Immature natural killer cell (primary cell): ENCODE measurements around the gene FBXO21. TPM values are rescaled to one million over a fixed set of nuclear protein-coding genes. Genes with fewer than 3 reads are reported as not detected.
"Not testable (repeated sequence)": the region's sequence is repeated elsewhere in the genome, so short reads cannot be mapped to it uniquely, and the experiment has no call there.

ENCODE experiments used
- DNase-seq, 3 donors: peaks; one replicate each; pipeline ENCODE4 v3.0.0; 2022; ENCODE audit warnings: mixed read lengths in 1 of 3
- H3K27ac Mint-ChIP-seq, 6 donors: one replicate each; pipeline ENCODE4 v1.8.0; 2020; ENCODE audit warnings: mixed read lengths in 6 of 6, mild to moderate bottlenecking in 5 of 6, inconsistent platforms in 4 of 6, moderate library complexity in 3 of 6
- H3K27me3 Mint-ChIP-seq, 3 donors: one replicate each; pipeline ENCODE4 v1.8.0; 2020 to 2021; ENCODE audit warnings: low read depth in 3 of 3, mild to moderate bottlenecking in 3 of 3, mixed read lengths in 3 of 3, moderate library complexity in 3 of 3, inconsistent platforms in 1 of 3
- H3K36me3 Mint-ChIP-seq, 3 donors: one replicate each; pipeline ENCODE4 v1.8.0; 2020; ENCODE audit warnings: mixed read lengths in 3 of 3, inconsistent platforms in 2 of 3, mild to moderate bottlenecking in 2 of 3
- H3K4me1 Mint-ChIP-seq, 2 donors: one replicate each; pipeline ENCODE4 v1.8.0; 2020; ENCODE audit warnings: inconsistent platforms in 2 of 2, mild to moderate bottlenecking in 2 of 2, mixed read lengths in 2 of 2, moderate library complexity in 1 of 2
- H3K4me3 Mint-ChIP-seq, 5 donors: one replicate each; pipeline ENCODE4 v1.8.0; 2020; ENCODE audit warnings: mild to moderate bottlenecking in 5 of 5, mixed read lengths in 5 of 5, inconsistent platforms in 3 of 5, moderate library complexity in 3 of 5
- H3K9me3 Mint-ChIP-seq, 6 donors: one replicate each; pipeline ENCODE4 v1.8.0; 2020; ENCODE audit warnings: mild to moderate bottlenecking in 6 of 6, mixed read lengths in 6 of 6, inconsistent platforms in 4 of 6, moderate library complexity in 3 of 6
- polyA plus RNA-seq, 3 donors: library from polyadenylated mRNA; unstranded; fragments of 300-500 nt; fragmentation: Illumina TruSeq; gene quantifications; one replicate each; pipeline ENCODE4 v1.2.3, GENCODE V29; 2021

FBXO21 gene
- polyA plus RNA-seq, 3 donors from 2014 or later: 32.2 to 52.7 (median 49.2) TPM

DNA sequence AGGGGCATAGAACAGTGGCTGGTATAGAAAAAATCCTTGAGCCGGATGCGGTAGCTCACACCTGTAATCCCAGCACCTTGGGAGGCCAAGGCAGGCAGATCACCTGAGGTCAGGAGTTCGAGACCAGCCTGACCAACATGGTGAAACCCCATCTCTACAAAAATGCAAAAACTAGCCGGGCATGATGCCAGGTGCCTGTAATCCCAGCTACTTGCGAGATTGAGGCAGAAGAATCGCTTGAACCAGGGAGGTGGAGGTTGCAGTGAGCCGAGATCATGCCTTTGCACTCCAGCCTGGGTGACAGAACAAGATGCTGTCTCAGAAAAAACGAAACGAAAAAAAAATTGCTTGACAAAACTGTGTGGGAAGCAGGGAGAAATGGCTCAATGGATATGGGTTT, 2.3 kb upstream of the FBXO21 start:
- peaks cover 19 to 22% of the 10 kb centered on the region in 2 donors for H3K4me1 Mint-ChIP-seq
- not testable (repeated sequence) for H3K9me3 Mint-ChIP-seq, DNase-seq, H3K4me3 Mint-ChIP-seq, H3K36me3 Mint-ChIP-seq, H3K27ac Mint-ChIP-seq
- H3K27me3 Mint-ChIP-seq: peaks cover 2 to 13% (median 12%) of the 10 kb centered on the region in 3 donors

GRCh38 chr12:117192057-117192456, 1.8 kb upstream of the FBXO21 start:
- Mint-ChIP-seq H3K4me3 (peak overlapping the region in 4 of 5 donors; percentile 9 to 82 (median 14)), H3K27me3 (peaks cover 2 to 13% (median 12%) of the 10 kb centered on the region in 3 donors), H3K36me3 (peaks cover 0 to 4% (median 3%) of the 10 kb centered on the region in 3 donors), H3K4me1 (peaks cover 22 to 26% of the 10 kb centered on the region in 2 donors), H3K27ac (no peak overlapping the region), H3K9me3 (no peaks in the 10 kb centered on the region)
- no peak for DNase-seq

GRCh38 chr12:117189725-117190209, 503 bp downstream of the FBXO21 start:
- peaks cover 2 to 9% (median 4%) of the 10 kb centered on the region in 3 donors for H3K27me3 Mint-ChIP-seq
- H3K9me3 Mint-ChIP-seq: no peaks in the 10 kb centered on the region
- H3K4me1 Mint-ChIP-seq: peaks cover 22 to 26% of the 10 kb centered on the region in 2 donors
- peak overlapping the region; percentile 52 to 92 (median 81) for H3K27ac Mint-ChIP-seq
- peak overlapping the region; percentile 94 to 96 (median 94) for H3K4me3 Mint-ChIP-seq
- peak; percentile 28 to 38 (median 31) for DNase-seq
- H3K36me3 Mint-ChIP-seq: peaks cover 5 to 11% (median 9%) of the 10 kb centered on the region in 3 donors

GRCh38 chr12:117188961-117189724, 1.1 kb downstream of the FBXO21 start:
- DNase-seq: no peak
- Mint-ChIP-seq H3K27me3 (peaks cover 0 to 9% (median 4%) of the 10 kb centered on the region in 3 donors), H3K4me3 (peak overlapping the region; percentile 94 to 96 (median 94)), H3K9me3 (no peaks in the 10 kb centered on the region), H3K36me3 (peaks cover 9 to 13% (median 10%) of the 10 kb centered on the region in 3 donors), H3K27ac (peak overlapping the region; percentile 52 to 92 (median 81)), H3K4me1 (peaks cover 22 to 26% of the 10 kb centered on the region in 2 donors)

GRCh38 chr12:117188121-117188665, 2.1 kb downstream of the FBXO21 start:
- Mint-ChIP-seq H3K4me1 (peaks cover 22 to 26% of the 10 kb centered on the region in 2 donors), H3K36me3 (peaks cover 14 to 18% (median 18%) of the 10 kb centered on the region in 3 donors), H3K27ac (peak overlapping the region in 1 of 6 donors; percentile 62), H3K4me3 (peak overlapping the region; percentile 46 to 94 (median 94)), H3K9me3 (no peaks in the 10 kb centered on the region), H3K27me3 (peaks cover 0 to 10% (median 4%) of the 10 kb centered on the region in 3 donors)
- DNase-seq: no peak

GRCh38 chr12:117187421-117187820, 2.8 kb downstream of the FBXO21 start:
- Mint-ChIP-seq H3K36me3 (peaks cover 14 to 19% (median 18%) of the 10 kb centered on the region in 3 donors), H3K4me3 (no peak overlapping the region), H3K27me3 (peaks cover 0 to 14% (median 4%) of the 10 kb centered on the region in 3 donors), H3K27ac (peak overlapping the region in 1 of 6 donors; percentile 1), H3K4me1 (peaks cover 22 to 26% of the 10 kb centered on the region in 2 donors), H3K9me3 (no peaks in the 10 kb centered on the region)
- no peak for DNase-seq

DNA sequence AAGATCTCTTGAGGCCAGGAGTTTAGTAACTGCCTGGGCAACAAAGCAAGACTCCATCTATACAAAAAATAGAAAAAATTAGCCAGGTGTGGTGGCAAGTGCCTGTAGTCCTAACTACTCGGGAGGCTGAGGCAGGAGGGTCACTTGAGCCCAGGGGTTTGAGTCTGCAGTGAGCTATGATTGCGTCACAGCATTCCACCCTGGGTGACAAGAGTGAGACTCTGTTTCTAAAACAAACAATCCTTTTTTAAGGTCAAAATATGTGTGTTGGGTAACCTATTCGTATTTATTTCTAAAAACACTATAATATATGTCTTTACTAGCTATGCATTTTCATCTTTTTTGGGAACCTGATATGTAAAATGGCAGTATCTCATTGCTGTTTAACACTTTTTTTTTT, 7.4 kb downstream of the FBXO21 start:
- peaks cover 0 to 6% (median 0%) of the 10 kb centered on the region in 3 donors for H3K27me3 Mint-ChIP-seq
- H3K4me1 Mint-ChIP-seq: peaks cover 3 to 7% of the 10 kb centered on the region in 2 donors
- H3K9me3 Mint-ChIP-seq: no peaks in the 10 kb centered on the region
- H3K4me3 Mint-ChIP-seq: no peak overlapping the region
- H3K27ac Mint-ChIP-seq: no peak overlapping the region
- DNase-seq: no peak
- peaks cover 21 to 47% (median 34%) of the 10 kb centered on the region in 3 donors for H3K36me3 Mint-ChIP-seq

- H3K27ac Mint-ChIP-seq, H3K9me3 Mint-ChIP-seq, H3K4me3 Mint-ChIP-seq, H3K27me3 Mint-ChIP-seq, DNase-seq, H3K4me1 Mint-ChIP-seq: not testable (repeated sequence)
- peaks cover 25 to 51% (median 34%) of the 10 kb centered on the region in 3 donors for H3K36me3 Mint-ChIP-seq
These were observed 8.8 kb downstream of the FBXO21 start for GRCh38 chr12:117181468-117181843.

DNA sequence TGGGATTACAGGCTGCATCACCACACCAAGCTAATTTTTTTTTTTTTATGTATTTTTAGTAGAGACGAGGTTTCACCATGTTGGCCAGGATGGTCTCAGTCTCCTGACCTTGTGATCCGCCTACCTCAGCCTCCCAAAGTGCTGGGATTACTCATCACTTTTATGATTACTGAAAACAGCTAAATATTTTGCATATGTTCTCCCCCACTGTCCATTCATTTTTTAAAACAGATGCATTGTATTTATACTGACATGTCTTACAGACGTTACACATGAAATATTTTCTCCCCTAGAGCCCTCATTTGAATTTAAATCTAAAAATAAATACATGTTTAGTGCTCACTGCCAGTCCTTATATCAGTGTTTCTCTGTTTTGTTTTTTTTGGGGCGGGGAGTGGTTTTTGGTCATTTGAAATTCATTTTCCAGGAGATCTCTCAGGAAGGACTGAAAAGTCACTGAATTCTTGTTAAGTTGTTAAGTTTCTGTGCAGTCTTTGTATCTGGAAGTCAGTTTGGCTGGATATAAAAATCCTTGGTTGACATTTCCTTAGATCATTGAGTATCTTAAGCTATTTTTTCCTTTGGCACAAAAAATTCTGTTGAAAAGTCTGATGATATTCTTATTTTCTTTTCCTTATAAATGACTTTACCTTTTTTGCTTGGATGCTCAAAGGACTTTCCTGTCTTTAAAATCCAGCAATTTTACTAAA, 9.4 kb downstream of the FBXO21 start:
- Mint-ChIP-seq H3K36me3 (peaks cover 30 to 56% (median 39%) of the 10 kb centered on the region in 3 donors), H3K27me3 (peaks cover 0 to 6% (median 0%) of the 10 kb centered on the region in 3 donors), H3K27ac (no peak overlapping the region), H3K9me3 (no peaks in the 10 kb centered on the region), H3K4me3 (no peak overlapping the region), H3K4me1 (no peaks in the 10 kb centered on the region)
- no peak for DNase-seq

- Mint-ChIP-seq H3K4me1 (no peaks in the 10 kb centered on the region), H3K36me3 (peaks cover 28 to 67% (median 29%) of the 10 kb centered on the region in 3 donors), H3K9me3 (no peaks in the 10 kb centered on the region), H3K27me3 (peaks cover 0 to 6% (median 0%) of the 10 kb centered on the region in 3 donors), H3K27ac (peak overlapping the region in 1 of 6 donors; percentile 10), H3K4me3 (no peak overlapping the region)
- DNase-seq: no peak
These were observed 11.5 kb downstream of the FBXO21 start for GRCh38 chr12:117178745-117179144.

DNA sequence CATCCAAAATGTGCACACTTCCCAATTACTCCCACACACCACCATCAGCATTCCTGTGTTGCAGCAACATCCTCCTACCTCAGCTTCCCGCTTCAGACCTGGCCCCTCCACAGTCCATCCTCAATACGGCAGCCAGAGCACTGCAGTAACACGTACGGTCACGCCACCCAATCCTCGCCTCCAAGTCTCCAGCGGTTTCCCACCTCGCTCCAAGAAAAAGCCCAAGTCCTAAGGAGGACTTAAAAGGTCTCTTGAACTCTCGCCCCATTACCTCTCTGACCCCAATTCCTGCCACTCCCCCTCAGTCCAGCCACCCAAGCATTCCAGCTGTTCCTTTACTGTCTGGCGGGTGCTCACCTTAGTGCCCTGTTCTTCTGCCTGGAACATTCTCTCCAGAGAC, 12.0 kb downstream of the FBXO21 start:
- Mint-ChIP-seq H3K27me3 (peaks cover 0 to 6% (median 0%) of the 10 kb centered on the region in 3 donors), H3K36me3 (peaks cover 28 to 67% (median 29%) of the 10 kb centered on the region in 3 donors), H3K9me3 (no peaks in the 10 kb centered on the region), H3K4me1 (no peaks in the 10 kb centered on the region), H3K4me3 (no peak overlapping the region), H3K27ac (peak overlapping the region in 2 of 6 donors; percentile 7 to 10)
- DNase-seq: no peak

- Mint-ChIP-seq H3K9me3 (no peaks in the 10 kb centered on the region), H3K4me1 (no peaks in the 10 kb centered on the region), H3K27me3 (no peaks in the 10 kb centered on the region), H3K27ac (peak overlapping the region in 1 of 6 donors; percentile 24), H3K36me3 (peaks cover 33 to 60% (median 36%) of the 10 kb centered on the region in 3 donors), H3K4me3 (no peak overlapping the region)
- no peak for DNase-seq
These were observed 18.1 kb downstream of the FBXO21 start for GRCh38 chr12:117172168-117172567.

GRCh38 chr12:117171499-117172162, 18.6 kb downstream of the FBXO21 start:
- H3K27me3 Mint-ChIP-seq: no peaks in the 10 kb centered on the region
- H3K36me3 Mint-ChIP-seq: peaks cover 34 to 61% (median 39%) of the 10 kb centered on the region in 3 donors
- H3K27ac Mint-ChIP-seq: peak overlapping the region in 1 of 6 donors; percentile 58
- H3K4me1 Mint-ChIP-seq: no peaks in the 10 kb centered on the region
- no peaks in the 10 kb centered on the region for H3K9me3 Mint-ChIP-seq
- no peak for DNase-seq
- H3K4me3 Mint-ChIP-seq: no peak overlapping the region
